ENCODE measurements around the gene ADGRL3. TPM values are rescaled to one million over a fixed set of nuclear protein-coding genes. Genes with fewer than 3 reads are reported as not detected.

Gene ADGRL3
- total and polyA plus RNA-seq, 2 donors (not counting 1 experiment from before 2014, with no cell fraction given) = under 0.01 to 0.05 TPM

DNA sequence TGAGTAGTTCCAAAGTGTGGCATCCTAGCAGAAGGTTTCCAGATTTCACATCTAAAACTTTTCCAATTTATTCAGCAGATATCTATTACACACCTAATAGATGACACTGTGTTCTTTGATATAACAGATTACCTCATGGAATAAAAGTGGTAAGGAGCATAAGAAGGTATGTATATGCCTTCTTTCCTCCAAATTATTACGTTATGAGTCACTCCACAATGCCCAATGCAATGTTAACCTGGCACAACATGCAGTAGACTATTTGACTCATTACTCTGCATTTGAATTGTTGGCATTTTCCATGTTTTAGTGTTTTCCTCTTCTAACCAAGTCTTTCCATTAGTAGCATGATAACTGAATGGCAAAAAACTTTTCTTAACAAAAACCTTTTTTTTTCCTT lies 383.6 kb downstream of the ADGRL3 start:
- Histone ChIP-seq H3K4me2 (ENCODE audit: extremely low read depth, insufficient read depth, low read length) (no peak overlapping the region), H3K9me3 (ENCODE audit: control insufficient read depth, insufficient read depth, low read depth, low read length) (no peaks in the 10 kb centered on the region), H3K4me3 (replicated peaks in 1 of 4; ENCODE audit: control extremely low read depth in 1 of 4, insufficient read depth in 1 of 4, low read depth in 3 of 4, low read length in 4 of 4) (no peak overlapping the region), H3K27ac (ENCODE audit: insufficient read depth, low read length) (no peak overlapping the region), H3K9ac (ENCODE audit: insufficient read depth, low read length) (no peak overlapping the region), H3K36me3 (ENCODE audit: control insufficient read depth, insufficient read depth, low read length) (no peaks in the 10 kb centered on the region), H3K79me2 (ENCODE audit: control insufficient read depth, insufficient read depth, low read length) (no peaks in the 10 kb centered on the region), H4K20me1 (ENCODE audit: control insufficient read depth, extremely low read depth, insufficient read depth, low read length) (peaks cover 1% of the 10 kb centered on the region), H2AFZ (ENCODE audit: low read length) (no peak overlapping the region), H3K27me3 (ENCODE audit: control insufficient read depth, insufficient read depth, low read length) (no peaks in the 10 kb centered on the region), H3K4me1 (ENCODE audit: control insufficient read depth, extremely low read depth, insufficient read depth, low read length) (no peaks in the 10 kb centered on the region)
- no peak for TF ChIP-seq EZH2 (IDR thresholded peaks at IDR 0.05; ENCODE audit: low read length, missing control alignments)
- TF ChIP-seq, protein P1, sequence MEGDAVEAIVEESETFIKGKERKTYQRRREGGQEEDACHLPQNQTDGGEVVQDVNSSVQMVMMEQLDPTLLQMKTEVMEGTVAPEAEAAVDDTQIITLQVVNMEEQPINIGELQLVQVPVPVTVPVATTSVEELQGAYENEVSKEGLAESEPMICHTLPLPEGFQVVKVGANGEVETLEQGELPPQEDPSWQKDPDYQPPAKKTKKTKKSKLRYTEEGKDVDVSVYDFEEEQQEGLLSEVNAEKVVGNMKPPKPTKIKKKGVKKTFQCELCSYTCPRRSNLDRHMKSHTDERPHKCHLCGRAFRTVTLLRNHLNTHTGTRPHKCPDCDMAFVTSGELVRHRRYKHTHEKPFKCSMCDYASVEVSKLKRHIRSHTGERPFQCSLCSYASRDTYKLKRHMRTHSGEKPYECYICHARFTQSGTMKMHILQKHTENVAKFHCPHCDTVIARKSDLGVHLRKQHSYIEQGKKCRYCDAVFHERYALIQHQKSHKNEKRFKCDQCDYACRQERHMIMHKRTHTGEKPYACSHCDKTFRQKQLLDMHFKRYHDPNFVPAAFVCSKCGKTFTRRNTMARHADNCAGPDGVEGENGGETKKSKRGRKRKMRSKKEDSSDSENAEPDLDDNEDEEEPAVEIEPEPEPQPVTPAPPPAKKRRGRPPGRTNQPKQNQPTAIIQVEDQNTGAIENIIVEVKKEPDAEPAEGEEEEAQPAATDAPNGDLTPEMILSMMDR (conservative IDR thresholded peaks at IDR 0.05 in 1 of 2, IDR thresholded peaks at IDR 0.05 in 1 of 2; ENCODE audit: low read depth in 1 of 2, low read length in 2 of 2) = no peak
- DNase-seq (ENCODE audit: low read depth in 2 of 2) = peak in 1 of 2 donors; percentile 85

DNA sequence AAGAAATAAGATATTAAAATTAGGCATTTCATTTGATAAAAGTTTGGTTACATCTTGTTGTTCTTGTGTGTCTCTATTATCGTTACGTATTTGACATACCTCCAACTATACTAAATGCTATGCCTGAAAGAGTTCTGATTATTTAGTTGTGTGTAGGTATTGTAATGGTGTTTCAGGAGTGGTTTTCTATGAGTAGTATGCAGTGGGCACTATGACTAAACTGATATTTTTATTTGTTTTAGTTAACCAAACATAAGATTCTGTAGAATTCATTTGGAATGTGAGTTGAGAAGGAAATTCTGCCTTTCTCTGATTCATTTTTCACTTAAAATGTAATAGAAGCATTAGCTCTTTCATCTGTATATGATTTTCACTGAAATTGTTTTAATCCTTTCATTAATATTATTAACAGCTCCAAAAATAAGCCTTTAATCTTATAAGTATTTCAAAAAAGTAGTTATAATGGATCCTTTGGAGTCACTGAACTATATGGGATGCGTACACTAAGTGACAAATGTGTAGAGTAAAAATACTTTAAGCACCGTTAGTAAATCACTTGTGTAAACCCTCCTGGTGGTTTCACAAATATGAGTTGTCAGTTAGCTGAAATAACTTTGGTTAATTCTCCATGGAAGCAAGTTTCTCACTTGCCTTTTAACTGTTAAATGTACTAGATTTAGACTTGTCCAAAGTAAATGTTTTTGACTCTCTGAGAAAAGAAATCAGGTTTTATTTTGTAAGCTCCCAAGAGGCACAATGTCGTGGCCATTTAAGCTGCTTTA lies 388.7 kb downstream of the ADGRL3 start:
- no peak overlapping the region for H3K4me2 ChIP-seq (ENCODE audit: extremely low read depth, insufficient read depth, low read length)
- H4K20me1 ChIP-seq (ENCODE audit: control insufficient read depth, extremely low read depth, insufficient read depth, low read length) = no peaks in the 10 kb centered on the region
- no peak overlapping the region for H3K9ac ChIP-seq (ENCODE audit: insufficient read depth, low read length)
- no peak overlapping the region for H3K27ac ChIP-seq (ENCODE audit: insufficient read depth, low read length)
- H3K27me3 ChIP-seq (ENCODE audit: control insufficient read depth, insufficient read depth, low read length) = no peaks in the 10 kb centered on the region
- no peaks in the 10 kb centered on the region for H3K4me1 ChIP-seq (ENCODE audit: control insufficient read depth, extremely low read depth, insufficient read depth, low read length)
- TF ChIP-seq, protein P1 (conservative IDR thresholded peaks at IDR 0.05 in 1 of 2, IDR thresholded peaks at IDR 0.05 in 1 of 2; ENCODE audit: low read depth in 1 of 2, low read length in 2 of 2) = no peak
- TF ChIP-seq EZH2 (IDR thresholded peaks at IDR 0.05; ENCODE audit: low read length, missing control alignments) = no peak
- no peak overlapping the region for H3K4me3 ChIP-seq (replicated peaks in 1 of 4; ENCODE audit: control extremely low read depth in 1 of 4, insufficient read depth in 1 of 4, low read depth in 3 of 4, low read length in 4 of 4)
- H3K79me2 ChIP-seq (ENCODE audit: control insufficient read depth, insufficient read depth, low read length) = no peaks in the 10 kb centered on the region
- no peak for DNase-seq (ENCODE audit: low read depth in 2 of 2)
- H3K36me3 ChIP-seq (ENCODE audit: control insufficient read depth, insufficient read depth, low read length) = no peaks in the 10 kb centered on the region
- no peaks in the 10 kb centered on the region for H3K9me3 ChIP-seq (ENCODE audit: control insufficient read depth, insufficient read depth, low read depth, low read length)
- no peak overlapping the region for H2AFZ ChIP-seq (ENCODE audit: low read length)

DNA sequence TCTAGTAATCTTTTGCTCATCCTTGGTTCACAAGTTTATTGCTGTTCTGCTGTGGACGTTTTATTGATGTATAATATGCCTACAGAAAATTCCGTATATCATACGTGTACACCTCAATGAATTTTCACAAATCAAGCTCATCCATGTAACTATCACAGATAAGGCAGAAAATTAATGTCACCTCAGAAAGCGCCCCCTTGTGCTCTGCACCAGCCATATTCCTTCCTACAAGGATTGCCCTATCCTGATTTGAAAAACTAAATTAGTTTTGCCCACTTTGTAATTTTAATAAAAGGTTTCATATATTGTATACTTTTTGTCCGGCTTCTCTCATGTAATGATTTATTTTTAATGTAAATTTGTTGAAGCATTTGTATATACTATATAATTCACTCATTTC lies 390.8 kb downstream of the ADGRL3 start:
- Histone ChIP-seq H3K4me1 (ENCODE audit: control insufficient read depth, extremely low read depth, insufficient read depth, low read length) (no peaks in the 10 kb centered on the region), H3K27ac (ENCODE audit: insufficient read depth, low read length) (no peak overlapping the region), H4K20me1 (ENCODE audit: control insufficient read depth, extremely low read depth, insufficient read depth, low read length) (no peaks in the 10 kb centered on the region), H3K9me3 (ENCODE audit: control insufficient read depth, insufficient read depth, low read depth, low read length) (no peaks in the 10 kb centered on the region), H3K9ac (ENCODE audit: insufficient read depth, low read length) (no peak overlapping the region), H3K27me3 (ENCODE audit: control insufficient read depth, insufficient read depth, low read length) (no peaks in the 10 kb centered on the region), H2AFZ (ENCODE audit: low read length) (no peak overlapping the region), H3K36me3 (ENCODE audit: control insufficient read depth, insufficient read depth, low read length) (no peaks in the 10 kb centered on the region), H3K79me2 (ENCODE audit: control insufficient read depth, insufficient read depth, low read length) (no peaks in the 10 kb centered on the region), H3K4me3 (replicated peaks in 1 of 4; ENCODE audit: control extremely low read depth in 1 of 4, insufficient read depth in 1 of 4, low read depth in 3 of 4, low read length in 4 of 4) (no peak overlapping the region), H3K4me2 (ENCODE audit: extremely low read depth, insufficient read depth, low read length) (no peak overlapping the region)
- TF ChIP-seq, protein P1 (conservative IDR thresholded peaks at IDR 0.05 in 1 of 2, IDR thresholded peaks at IDR 0.05 in 1 of 2; ENCODE audit: low read depth in 1 of 2, low read length in 2 of 2) = peak in 1 of 2 donors; percentile 13
- no peak for TF ChIP-seq EZH2 (IDR thresholded peaks at IDR 0.05; ENCODE audit: low read length, missing control alignments)
- no peak for DNase-seq (ENCODE audit: low read depth in 2 of 2)
